Measurements from ENCODE around the gene YARS2. TPM values are rescaled to one million over a fixed set of nuclear protein-coding genes. Genes with fewer than 3 reads are reported as not detected.
"Not testable (repeated sequence)": the region's sequence is repeated elsewhere in the genome, so short reads cannot be mapped to it uniquely, and the experiment has no call there.

YARS2 gene
- polyA plus RNA-seq, 10 donors: 20.6 to 27.4 (median 23.8) TPM

DNA sequence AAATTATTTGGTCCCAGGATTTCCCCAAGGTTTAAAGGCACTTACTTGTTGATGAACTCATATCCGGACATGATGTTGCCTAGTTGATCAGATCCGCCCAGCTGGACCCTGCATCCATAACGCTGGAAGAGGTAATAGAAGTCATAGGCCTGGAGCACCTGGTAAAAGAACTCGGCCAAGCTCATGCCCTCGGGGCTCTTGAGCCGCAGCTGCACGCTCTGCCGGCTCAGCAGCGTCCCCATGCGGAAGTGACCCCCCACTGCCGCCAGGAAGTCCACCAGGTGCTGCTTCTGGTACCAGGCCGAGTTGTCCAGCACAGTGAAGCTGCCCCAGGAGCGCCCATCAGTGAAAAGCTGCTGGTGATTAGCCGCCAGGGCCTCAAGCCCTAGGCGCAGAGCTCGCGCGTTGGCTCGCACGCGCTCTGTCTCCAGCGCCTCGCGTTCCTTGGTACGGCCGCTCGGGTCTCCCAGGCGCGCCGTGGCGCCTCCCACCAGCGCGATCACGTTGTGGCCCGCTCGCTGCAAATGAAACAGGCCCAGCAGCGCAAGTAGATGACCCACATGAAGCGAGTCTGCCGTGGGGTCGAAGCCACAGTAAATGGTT is 545 bp downstream of the YARS2 start:
- DNase-seq: peak; percentile 46 to 91 (median 72)

DNA sequence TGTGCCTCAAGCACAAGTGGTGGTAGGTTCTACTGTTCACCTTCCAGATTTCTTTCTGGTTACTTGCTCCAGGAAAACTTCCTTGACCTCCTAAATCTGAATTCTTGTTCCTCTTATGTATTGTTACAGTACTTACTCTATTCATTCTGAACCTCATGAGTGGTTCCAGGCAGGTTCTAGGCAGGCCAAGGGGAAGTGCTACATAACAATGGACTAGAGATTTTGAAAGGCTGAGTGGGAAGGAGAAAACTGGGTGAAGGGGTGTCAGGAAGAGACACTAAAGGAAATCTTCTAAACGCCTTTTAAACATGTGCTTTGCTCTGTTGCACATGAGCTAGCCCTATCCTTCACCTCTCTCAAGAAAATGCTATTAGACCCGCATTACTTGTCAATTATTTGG is 1.6 kb downstream of the YARS2 start:
- no peak for DNase-seq

DNA sequence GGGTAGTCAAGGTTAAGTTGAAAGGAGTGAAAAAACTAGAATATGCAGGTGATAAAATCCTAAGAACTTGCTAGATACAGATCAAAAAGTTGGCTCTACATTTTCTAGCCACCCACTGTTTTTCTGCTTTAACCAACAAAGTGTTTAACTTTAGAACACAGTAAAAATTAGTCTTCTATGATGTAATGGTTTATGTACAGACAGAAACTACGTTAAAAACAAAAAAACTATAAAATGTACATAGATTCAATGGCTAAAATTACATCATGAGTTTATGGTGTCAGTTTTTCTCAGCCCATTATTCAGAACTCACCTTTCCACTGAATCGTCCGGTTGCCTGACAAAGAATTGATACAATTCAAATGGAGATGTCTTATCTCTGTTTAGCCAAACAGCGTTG is 2.1 kb downstream of the YARS2 start:
- no peak for DNase-seq

DNA sequence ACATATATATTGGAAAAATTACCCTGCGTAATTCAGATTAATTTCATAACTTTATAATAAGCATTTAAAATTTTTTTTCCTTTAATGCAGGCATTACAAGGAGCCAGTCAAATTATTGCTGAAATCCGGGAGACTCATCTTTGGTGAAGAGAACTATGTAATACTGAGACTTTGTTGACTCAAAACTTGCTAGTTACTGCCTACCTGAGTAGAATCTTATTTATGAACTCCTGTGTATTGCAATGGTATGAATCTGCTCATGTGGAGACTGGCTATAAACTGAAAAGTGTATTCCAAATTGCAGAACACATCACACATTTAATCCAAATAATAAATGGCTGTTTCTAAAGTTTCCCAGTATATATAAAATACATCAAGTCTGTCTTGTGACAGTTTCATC is 12.4 kb downstream of the YARS2 start:
- no peak for DNase-seq

DNA sequence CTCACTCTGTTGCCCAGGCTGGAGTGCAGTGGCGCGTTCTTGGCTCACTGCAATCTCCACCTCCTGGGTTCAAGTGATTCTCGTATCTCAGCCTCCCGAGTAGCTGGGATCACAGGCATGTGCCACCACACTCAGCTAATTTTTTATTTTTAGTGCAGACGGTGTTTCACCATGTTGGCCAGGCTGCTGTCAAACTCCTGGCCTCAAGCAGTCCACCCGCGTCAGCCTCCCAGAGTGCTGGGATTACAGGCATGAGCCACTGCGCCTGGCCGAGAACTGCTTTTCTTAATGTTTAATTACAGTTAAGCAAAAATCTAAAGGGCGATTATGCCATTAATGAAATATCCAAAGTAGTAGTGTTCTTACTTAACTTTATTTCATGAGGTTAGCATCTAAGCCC is 13.6 kb downstream of the YARS2 start:
- no peak for DNase-seq

DNA sequence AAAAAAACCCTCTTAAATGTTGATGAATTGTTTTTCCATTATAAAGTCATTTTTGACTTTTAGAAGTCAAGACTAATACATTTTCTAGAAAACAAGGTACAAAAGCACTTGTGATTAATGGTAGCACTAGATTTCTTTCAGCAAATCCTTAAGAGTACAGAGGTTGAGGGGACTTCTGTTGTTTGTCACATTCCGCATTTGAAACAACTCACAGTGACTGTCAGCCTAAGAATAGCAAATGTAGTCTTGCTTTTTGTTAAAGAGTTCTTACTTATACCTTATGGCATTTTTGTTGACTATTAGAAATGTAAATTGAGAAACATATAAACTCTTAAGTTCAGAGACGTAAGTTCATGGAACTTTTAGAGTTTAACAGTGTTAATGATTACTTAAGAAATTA is 16.4 kb downstream of the YARS2 start:
- no peak for DNase-seq

DNA sequence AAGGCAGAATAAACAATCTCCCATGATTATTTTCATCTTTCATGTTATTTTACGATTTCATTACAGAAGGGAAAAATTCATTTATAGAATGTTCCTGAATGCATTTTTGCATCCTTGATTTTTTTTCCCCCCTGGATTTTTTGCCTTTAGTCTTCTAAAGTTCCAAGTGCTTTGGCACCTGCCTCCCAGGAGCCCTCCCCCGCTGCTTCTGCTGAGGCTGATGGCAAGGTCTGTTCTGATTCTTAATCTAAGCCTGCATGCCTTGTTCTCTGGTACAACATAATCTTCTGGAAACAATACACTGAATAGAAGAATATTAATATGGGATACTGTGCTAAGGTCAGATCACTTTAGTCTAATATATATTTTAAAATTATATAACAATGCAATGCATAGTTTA is 18.0 kb downstream of the YARS2 start:
- no peak for DNase-seq

DNA sequence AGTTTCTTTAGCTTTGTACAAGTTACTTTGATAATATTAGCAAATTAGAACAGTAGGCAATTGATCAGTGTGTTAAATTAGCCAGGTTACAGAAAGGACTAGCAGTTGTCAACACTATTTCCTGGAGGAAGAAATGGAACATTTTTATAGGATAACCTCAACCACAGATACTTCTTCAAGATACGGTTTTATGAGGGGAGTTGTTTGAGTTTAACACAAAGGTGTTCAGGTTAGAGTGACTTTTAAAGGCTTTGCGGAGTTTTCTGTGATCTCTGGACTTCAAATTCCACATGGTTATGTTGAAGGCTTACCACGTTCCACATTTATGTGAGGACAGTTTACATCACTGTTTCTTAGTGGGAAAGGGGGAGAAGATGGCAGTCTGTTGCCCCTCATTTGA is 19.3 kb downstream of the YARS2 start:
- no peak for DNase-seq

DNA sequence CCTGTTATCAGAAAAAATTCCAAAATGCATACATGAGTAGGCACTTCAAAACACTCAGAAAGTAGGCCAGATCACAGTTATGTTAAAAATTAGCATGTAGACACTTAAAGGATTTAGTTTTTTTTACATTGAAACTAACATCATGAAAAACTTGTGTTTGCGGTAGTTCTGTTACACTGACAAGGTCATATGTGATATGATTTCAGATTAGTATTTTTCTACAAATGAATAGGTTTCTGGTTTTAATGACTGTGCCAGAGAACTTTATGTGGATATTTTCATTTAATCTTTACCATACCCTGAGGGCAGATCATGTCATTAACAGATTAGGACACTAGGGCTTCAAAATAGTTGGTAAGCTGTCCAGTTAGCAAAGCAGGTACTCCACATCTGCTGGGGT is 20.7 kb downstream of the YARS2 start:
- no peak for DNase-seq

DNA sequence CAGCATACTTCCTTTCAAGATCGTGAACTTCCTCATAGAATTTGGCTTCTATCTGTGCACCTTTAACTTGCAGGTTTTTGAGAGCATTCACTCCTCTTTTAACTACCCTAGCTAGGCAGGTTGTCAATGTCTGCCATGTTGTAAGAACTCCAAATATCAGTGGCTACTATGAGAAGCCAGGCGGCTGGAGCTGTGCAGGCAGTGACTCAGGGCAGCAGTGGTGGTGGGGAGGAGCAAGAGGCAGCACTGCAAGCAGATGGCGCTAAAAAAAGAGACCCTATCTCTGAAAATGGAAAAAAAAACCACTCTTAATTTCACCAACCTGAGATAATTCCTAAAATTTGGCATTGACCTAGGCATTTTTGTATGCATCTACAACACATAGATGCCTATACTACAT is 28.5 kb downstream of the YARS2 start:
- DNase-seq: no peak

DNA sequence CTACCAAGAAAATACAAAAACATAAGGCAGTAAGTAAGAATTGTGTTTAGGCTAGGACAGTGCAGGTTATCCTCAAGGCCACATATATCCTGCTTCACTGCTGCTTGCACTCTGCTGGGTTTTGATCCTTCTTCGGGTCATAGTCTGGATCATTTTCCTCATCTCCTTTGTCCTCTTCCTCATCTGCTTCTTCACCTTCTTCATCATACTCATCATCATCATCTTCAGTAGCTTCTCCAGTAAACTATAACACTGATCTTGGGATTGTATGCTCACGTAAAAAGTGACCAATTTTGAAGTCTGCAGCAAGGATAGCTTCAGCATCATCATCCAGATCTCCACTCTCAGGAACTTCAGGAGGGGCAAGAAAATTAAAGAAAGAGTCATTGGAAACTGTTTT is 29.4 kb downstream of the YARS2 start:
- DNase-seq: no peak

DNA sequence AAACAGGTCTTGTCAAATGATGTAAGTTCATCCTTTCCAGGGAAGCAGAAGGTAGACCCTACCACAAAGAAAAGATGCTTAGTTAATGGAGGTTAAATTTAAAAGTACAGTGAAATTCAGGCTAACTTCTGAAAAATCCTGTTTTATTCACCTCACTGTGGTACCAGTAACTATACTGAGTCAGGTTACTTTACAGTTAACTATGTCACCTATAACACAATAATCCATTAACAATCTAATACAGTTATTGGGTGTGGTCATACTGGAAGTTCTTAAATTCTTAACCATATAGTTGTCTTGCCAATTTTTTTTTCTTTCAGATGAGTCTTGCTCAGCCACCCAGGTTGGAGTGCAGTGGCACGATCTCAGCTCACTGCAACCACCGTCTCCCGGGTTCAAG is 30.4 kb downstream of the YARS2 start:
- not testable (repeated sequence) for DNase-seq

DNA sequence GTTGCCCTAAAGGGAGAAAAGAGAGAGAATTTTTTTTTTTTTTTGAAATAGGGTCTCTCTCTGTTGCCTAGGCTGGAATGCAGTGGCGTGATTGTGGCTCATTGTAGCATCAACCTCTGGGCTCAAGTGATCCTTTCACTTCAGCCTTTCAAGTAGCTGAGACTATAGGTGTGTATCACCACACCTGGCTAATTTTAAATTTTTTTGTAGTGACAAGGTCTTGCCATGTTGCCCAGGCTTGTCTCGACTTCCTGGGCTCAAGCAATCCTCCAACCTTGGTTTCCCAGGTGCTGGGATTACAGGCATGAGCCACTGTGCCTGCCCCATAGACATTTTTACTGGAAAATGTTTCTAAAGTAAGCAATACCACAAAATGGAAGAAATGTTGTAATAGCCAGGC is 36.8 kb downstream of the YARS2 start:
- no peak for DNase-seq

DNA sequence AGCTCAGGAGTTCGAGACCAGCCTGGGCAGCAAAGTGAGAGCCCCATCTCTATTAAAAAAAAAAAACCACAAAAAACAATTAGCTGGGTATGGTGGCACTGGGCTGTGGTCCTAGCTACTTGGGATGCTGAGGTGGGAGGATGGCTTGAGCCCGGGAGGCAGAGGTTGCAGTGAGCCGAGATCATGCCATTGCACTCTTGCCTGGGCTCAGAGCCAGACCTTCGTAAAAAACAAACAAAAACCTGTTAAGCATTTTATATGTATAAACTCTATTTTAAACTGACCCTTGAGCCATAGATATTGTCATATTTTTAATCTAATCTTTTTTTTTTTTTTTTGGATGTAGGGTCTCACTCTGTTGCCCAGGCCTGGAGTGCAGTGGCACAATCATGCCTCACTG is 40.9 kb downstream of the YARS2 start:
- no peak for DNase-seq

DNA sequence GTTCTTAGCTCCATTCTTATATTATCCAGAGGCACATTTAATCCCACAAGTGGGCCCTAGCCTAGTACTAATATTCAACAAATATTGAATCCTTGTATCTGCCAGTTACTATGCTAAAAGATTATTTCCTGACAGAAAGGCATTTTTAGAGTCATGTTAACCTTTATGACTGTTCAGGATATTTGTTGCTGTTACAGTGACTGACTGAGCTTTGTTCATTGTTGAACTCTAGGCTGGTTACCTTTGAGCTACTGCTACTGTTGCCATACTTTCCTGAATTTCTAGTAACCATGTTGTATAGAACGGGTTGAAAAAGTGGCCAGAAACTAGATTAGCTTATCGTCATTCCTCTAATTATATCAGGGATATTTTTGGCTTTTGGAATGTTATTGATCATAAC is 46.8 kb downstream of the YARS2 start:
- DNase-seq: no peak

DNA sequence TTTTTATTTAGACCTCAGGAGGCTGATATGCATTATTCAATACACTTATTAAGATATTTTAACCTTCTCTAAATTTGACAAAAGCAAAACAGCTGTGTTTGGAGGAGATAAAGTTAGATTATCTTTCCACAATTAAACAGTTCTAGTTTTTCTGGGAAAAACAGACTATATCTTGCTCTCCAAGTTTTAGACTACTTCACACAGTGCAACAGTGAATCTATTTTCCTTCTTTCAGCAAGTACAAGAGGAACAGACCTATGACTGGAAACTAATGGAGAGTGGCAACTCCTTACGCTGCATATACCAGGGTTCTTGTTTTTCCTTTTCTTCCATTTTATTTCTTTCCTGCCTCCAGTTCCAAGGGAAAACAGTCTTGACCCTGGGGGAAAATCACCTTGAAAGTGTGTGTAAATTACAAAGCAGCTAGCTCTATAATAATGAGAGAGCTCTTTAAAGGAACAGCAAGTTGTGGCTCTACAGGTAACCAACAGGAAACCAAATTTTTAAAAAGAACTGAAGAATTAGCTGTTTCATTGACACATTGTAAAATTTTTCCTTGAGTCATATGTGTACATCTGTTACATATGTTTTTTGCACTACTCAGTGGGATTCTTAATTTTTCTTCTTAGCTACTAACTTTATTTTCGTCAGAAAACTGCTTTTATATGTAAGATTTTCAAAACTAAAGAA is 49.2 kb downstream of the YARS2 start:
- DNase-seq: no peak

DNA sequence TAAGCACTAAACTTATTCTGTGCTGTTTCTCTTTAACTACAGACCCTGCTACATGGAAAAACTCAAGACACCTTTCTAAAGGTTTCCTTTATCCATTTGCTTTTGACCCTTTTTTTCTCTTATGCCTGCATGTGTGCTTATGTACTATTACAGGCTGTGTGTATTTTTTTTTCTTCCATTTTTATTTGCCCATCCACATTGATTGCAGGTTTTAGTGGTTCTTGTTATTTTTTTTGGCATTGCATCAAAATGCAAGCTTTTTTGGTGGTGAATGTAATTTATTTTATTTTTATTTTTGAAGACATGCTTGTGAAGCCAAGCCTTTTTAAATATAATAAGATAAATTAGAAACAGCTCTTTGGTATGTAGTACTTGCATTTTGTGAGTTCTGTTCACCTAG is 49.9 kb downstream of the YARS2 start:
- DNase-seq: no peak

DNA sequence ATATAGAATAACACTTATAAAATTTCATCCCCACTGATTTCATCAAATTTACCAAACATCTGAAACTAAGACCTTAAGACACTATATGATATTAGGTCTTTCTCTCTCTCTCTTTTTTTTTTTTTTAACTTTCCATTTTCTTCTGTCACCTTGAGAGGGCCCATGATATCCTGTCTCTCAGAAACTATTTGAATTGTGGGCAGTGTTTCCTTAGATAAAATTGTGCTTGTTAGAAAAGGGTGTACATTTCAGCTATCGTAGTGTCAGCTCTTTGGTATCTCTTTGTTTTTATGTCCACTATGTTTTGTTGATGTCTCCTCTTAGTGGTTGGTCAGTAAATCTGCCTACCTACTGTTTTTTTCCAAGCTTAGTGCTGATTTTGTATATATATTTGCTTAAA is 52.8 kb downstream of the YARS2 start:
- no peak for DNase-seq

DNA sequence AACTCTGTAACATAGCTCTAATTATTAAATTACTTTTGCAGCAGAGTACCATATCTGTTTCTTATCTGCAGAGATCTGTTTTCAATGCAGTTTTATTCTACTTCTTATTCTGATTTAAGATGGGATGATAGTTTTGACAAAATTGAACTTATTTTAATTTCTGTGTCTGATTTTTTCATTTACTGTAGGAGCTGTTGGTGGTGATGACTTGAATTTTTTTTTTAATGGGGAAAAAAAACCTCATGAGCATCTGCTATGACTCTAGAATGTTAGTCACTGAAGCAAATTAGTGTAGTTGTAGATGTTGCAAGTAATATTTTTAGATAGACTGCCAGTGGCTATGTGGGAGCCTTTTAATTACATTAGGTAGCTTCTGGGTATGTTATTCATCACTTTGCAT is 53.2 kb downstream of the YARS2 start:
- DNase-seq: no peak

DNA sequence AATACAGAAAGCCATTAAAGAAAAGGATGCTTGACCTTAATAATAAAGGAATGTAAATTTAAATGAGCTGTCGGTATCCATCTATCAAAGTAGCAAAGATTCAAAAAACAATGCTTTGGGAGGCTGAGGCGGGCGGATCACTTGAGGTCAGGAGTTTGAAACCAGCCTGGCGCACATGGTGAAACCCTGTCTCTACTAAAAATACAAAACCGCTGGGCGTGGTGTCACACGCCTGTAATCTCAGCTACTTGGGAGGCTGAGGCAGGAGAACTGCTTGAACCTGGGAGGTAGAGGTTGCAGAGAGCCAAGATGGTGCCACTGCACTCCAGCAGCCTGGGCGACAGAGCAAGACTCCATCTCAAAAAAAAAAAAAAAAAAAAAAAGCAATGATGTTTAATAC is 56.3 kb downstream of the YARS2 start:
- not testable (repeated sequence) for DNase-seq

DNA sequence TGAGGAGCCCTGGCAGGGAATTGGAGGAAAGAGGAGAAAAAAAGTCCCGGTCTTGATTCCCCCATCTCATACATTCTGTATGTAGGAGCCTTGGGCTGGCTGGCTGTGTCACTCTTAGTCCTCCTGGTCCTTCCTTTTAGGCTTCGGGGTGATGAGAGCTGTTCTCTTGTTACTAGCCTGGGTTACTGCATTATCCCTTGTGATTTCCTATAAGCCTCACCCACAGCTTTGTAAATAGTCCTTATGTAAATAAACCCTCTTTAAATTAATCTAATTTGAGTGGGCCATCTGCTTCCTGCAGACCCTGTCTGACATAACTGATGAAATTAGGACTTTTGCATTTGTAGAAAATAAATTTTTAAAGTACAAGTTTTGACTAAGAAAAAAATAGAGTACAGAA is 57.4 kb downstream of the YARS2 start:
- DNase-seq: no peak

DNA sequence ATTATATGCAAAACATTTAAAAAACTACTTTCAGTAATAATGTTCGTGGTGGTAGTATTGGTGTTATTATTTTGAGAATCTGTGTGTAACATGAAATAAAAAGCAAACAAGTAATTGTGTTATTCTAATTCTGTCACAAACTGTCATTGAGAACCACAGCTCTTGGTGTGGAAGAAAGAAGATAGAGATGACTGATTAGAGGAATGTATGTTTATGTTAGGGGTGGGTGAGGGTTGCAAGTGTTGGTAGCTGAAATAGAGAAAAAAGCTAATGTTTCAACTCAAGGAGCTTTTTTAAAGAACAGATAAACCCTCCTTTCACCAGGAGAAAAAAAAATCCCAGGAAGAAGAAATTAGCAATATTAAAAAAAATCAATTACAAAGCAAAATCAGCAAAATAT is 58.3 kb downstream of the YARS2 start:
- no peak for DNase-seq

All from muscle of back (tissue), 11 donors.